ENCODE results near the gene KCNK3. TPM values are rescaled to one million over a fixed set of nuclear protein-coding genes. Genes with fewer than 3 reads are reported as not detected.

KCNK3 gene
- total RNA-seq, 2 donors from 2014 or later: 11.1 to 14.5 TPM

- no peak overlapping the region for H3K4me3 ChIP-seq
- no peak overlapping the region for H3K27ac ChIP-seq
- intact Hi-C loops (cut with DNase I): no loop called here
- H3K4me1 ChIP-seq (replicated peaks): no peaks in the 10 kb centered on the region
- 96% methylated on average over 15 of the region's 15 CpGs for WGBS
- H3K36me3 ChIP-seq: no peaks in the 10 kb centered on the region
- TF ChIP-seq POLR2AphosphoS5 (IDR thresholded peaks at IDR 0.05) (no peak), POLR2A (IDR thresholded peaks at IDR 0.05) (no peak), CTCF (IDR thresholded peaks at IDR 0.05) (no peak)
- DNase-seq (ENCODE audit: low spot score): no peak
- no peaks in the 10 kb centered on the region for H3K27me3 ChIP-seq (replicated peaks; ENCODE audit: insufficient read depth)
- no peaks in the 10 kb centered on the region for H3K9me3 ChIP-seq
These were observed 49.7 kb downstream of the KCNK3 start for GRCh38 chr2:26742048-26742770.

GRCh38 chr2:26743852-26744251, 51.3 kb downstream of the KCNK3 start:
- no peaks in the 10 kb centered on the region for H3K9me3 ChIP-seq
- intact Hi-C loops (cut with DNase I): no loop called here
- H3K4me3 ChIP-seq: no peak overlapping the region
- H3K27ac ChIP-seq: no peak overlapping the region
- no peak for TF ChIP-seq CTCF (IDR thresholded peaks at IDR 0.05)
- no peak for TF ChIP-seq POLR2A (IDR thresholded peaks at IDR 0.05)
- H3K36me3 ChIP-seq: no peaks in the 10 kb centered on the region
- WGBS: 88% methylated on average over 3 of the region's 3 CpGs
- H3K27me3 ChIP-seq (replicated peaks; ENCODE audit: insufficient read depth): no peaks in the 10 kb centered on the region
- no peak for DNase-seq (ENCODE audit: low spot score)
- no peaks in the 10 kb centered on the region for H3K4me1 ChIP-seq (replicated peaks)

GRCh38 chr2:26744953-26745352, 52.4 kb downstream of the KCNK3 start:
- WGBS: 87% methylated on average over 3 of the region's 3 CpGs

GRCh38 chr2:26745609-26746327, 53.2 kb downstream of the KCNK3 start:
- no peaks in the 10 kb centered on the region for H3K9me3 ChIP-seq
- 26% methylated on average over 9 of the region's 9 CpGs for whole genome bisulfite sequencing
- H3K27ac ChIP-seq: no peak overlapping the region
- intact Hi-C loops (cut with DNase I): loop anchor here (1.0 kb wide), 1 partner anchor 140 kb away; no protein-coding TSS in a partner anchor
- H3K36me3 ChIP-seq: no peaks in the 10 kb centered on the region
- peak; percentile 85 for DNase-seq (ENCODE audit: low spot score)
- TF ChIP-seq POLR2A (IDR thresholded peaks at IDR 0.05) (no peak), POLR2AphosphoS5 (IDR thresholded peaks at IDR 0.05) (peak; percentile 69), CTCF (IDR thresholded peaks at IDR 0.05) (peak; percentile 77 to 95 (median 94))
- H3K4me3 ChIP-seq: no peak overlapping the region
- H3K27me3 ChIP-seq (replicated peaks; ENCODE audit: insufficient read depth): no peaks in the 10 kb centered on the region
- no peaks in the 10 kb centered on the region for H3K4me1 ChIP-seq (replicated peaks)

More at GRCh38 chr2:26744953-26745352, 52.4 kb downstream of the KCNK3 start:
- Histone ChIP-seq H3K4me3 (no peak overlapping the region), H3K4me1 (replicated peaks) (no peaks in the 10 kb centered on the region), H3K27ac (no peak overlapping the region), H3K9me3 (no peaks in the 10 kb centered on the region), H3K36me3 (no peaks in the 10 kb centered on the region), H3K27me3 (replicated peaks; ENCODE audit: insufficient read depth) (no peaks in the 10 kb centered on the region)
- DNase-seq (ENCODE audit: low spot score): no peak
- intact Hi-C loops (cut with DNase I): loop anchor here (1.0 kb wide), 1 partner anchor 140 kb away; no protein-coding TSS in a partner anchor
- TF ChIP-seq POLR2A (IDR thresholded peaks at IDR 0.05): no peak
- TF ChIP-seq CTCF (IDR thresholded peaks at IDR 0.05): no peak
- no peak for TF ChIP-seq POLR2AphosphoS5 (IDR thresholded peaks at IDR 0.05)
